Endothelial cell of umbilical vein (primary cell): ENCODE results near the gene PRLR. TPM values are rescaled to one million over a fixed set of nuclear protein-coding genes. Genes with fewer than 3 reads are reported as not detected.

Experiments
- BruUV-seq: library from RNA; stranded (reverse); fragments of 400-500 nt; replicated peaks from 2 replicates; lab custom pipeline; 2021; lab: Mats Ljungman, UMichigan
- CTCF ChIA-PET: fragments of 300-600, 350-600 bp; sonication (Branson Sonifier 250); formaldehyde crosslinking; loops from one replicate; lab custom pipeline; 2021; ENCODE audit warnings: antibody characterized with exemption, inconsistent platforms; lab: Charles Lee
- POLR2A ChIA-PET: fragments of 300-600, 350-600 bp; sonication (Branson Sonifier 250); formaldehyde crosslinking; loops from one replicate; lab custom pipeline; 2021; ENCODE audit warnings: antibody characterized with exemption, inconsistent platforms; lab: Charles Lee
- DNase-seq: peaks from one replicate; pipeline ENCODE4 v3.0.0-alpha.2; 2011; ENCODE audit warnings: low read depth, low spot score
- FAIRE-seq: peaks from 2 replicates; lab custom pipeline; 2011; peaks lifted over from hg19 to GRCh38; lab: Jason Lieb, UNC
- H2AFZ ChIP-seq: 2 replicates; pipeline ENCODE4 v1.6.0; 2012; ENCODE audit warnings: low read depth, low read length, control low read depth, inconsistent platforms
- H3K27ac ChIP-seq: 2 replicates; pipeline ENCODE4 v1.5.1; 2011; ENCODE audit warnings: low read depth, mild to moderate bottlenecking, control low read depth, low read length, moderate library complexity; ENCODE audit not compliant: insufficient read depth
- H3K27me3 ChIP-seq, 2 experiments: 2 replicates each; pipeline versions ENCODE4 v1.6.0 to v1.6.1; 2011; ENCODE audit warnings: low read length in 2 of 2, mixed read lengths in 1 of 2; ENCODE audit not compliant: control insufficient read depth in 2 of 2, insufficient read depth in 2 of 2
- H3K36me3 ChIP-seq, 2 experiments: 2 replicates in 1 of 2; 3 replicates in 1 of 2; pipeline ENCODE4 v1.5.1; 2011; ENCODE audit warnings: low read length in 2 of 2, mild to moderate bottlenecking in 1 of 2, moderate library complexity in 1 of 2; ENCODE audit not compliant: control insufficient read depth in 2 of 2, insufficient read depth in 2 of 2; ENCODE audit errors: extremely low read depth in 1 of 2
- H3K4me1 ChIP-seq: 3 replicates; pipeline ENCODE4 v1.5.1; 2011; ENCODE audit warnings: mild to moderate bottlenecking, low read length; ENCODE audit not compliant: control insufficient read depth, insufficient read depth; ENCODE audit errors: extremely low read depth
- H3K4me2 ChIP-seq: 2 replicates; pipeline ENCODE4 v1.6.1; 2011; ENCODE audit warnings: low read length, control low read depth, mixed read lengths; ENCODE audit not compliant: insufficient read depth
- H3K4me3 ChIP-seq, 3 experiments: fragments of 200-600 bp in 1 of 3; sonication (generic), shearing (Covaris generic) in 1 of 3; replicated peaks in 1 of 3; 2 replicates each; pipeline ENCODE4 v1.5.1; 2011 to 2016; ENCODE audit warnings: control low read depth in 3 of 3, low read length in 3 of 3, mild to moderate bottlenecking in 2 of 3, inconsistent platforms in 1 of 3, low read depth in 1 of 3, moderate library complexity in 1 of 3; ENCODE audit not compliant: insufficient read depth in 1 of 3
- H3K79me2 ChIP-seq: 2 replicates; pipeline ENCODE4 v1.6.0; 2012; ENCODE audit warnings: low read length, inconsistent platforms; ENCODE audit not compliant: control insufficient read depth, insufficient read depth
- H3K9ac ChIP-seq: replicated peaks from 2 replicates; pipeline ENCODE3; 2011; ENCODE audit warnings: low read length, control low read depth; ENCODE audit not compliant: insufficient read depth; ENCODE audit errors: extremely low read depth
- H3K9me1 ChIP-seq: replicated peaks from 3 replicates; pipeline ENCODE4 v1.6.0; 2011; ENCODE audit warnings: mild to moderate bottlenecking, low read length; ENCODE audit not compliant: control insufficient read depth, insufficient read depth; ENCODE audit errors: extremely low read depth
- H3K9me3 ChIP-seq: replicated peaks from 2 replicates; pipeline ENCODE4 v1.5.1; 2012; ENCODE audit warnings: low read length, inconsistent platforms; ENCODE audit not compliant: control insufficient read depth, insufficient read depth
- H4K20me1 ChIP-seq: replicated peaks from 2 replicates; pipeline ENCODE3; 2011; ENCODE audit warnings: mild to moderate bottlenecking, low read length; ENCODE audit not compliant: control insufficient read depth, insufficient read depth; ENCODE audit errors: extremely low read depth
- CTCF ChIP-seq, 2 donors: IDR thresholded peaks; 1 replicate in 1 of 2; 2 replicates in 1 of 2; pipeline ENCODE4 v1.5.1; 2011; ENCODE audit warnings: low read length in 2 of 2, mild to moderate bottlenecking in 2 of 2, moderate library complexity in 2 of 2, control low read depth in 1 of 2, inconsistent platforms in 1 of 2, low read depth in 1 of 2; ENCODE audit not compliant: insufficient read depth in 1 of 2; ENCODE audit errors: extremely low read depth in 1 of 2
- EZH2 ChIP-seq: IDR thresholded peaks from 2 replicates; pipeline ENCODE4 v1.6.1; 2012; ENCODE audit warnings: borderline replicate concordance, low read depth, mild to moderate bottlenecking, moderate library complexity, low read length, inconsistent platforms; ENCODE audit not compliant: severe bottlenecking
- FOS ChIP-seq: IDR thresholded peaks from 2 replicates; pipeline ENCODE4 v1.6.1; 2011; ENCODE audit warnings: mild to moderate bottlenecking, low read length, moderate library complexity, borderline replicate concordance; ENCODE audit not compliant: insufficient read depth
- GATA2 ChIP-seq: IDR thresholded peaks from 2 replicates; pipeline ENCODE4 v1.7.0; 2011; ENCODE audit warnings: low read depth, mild to moderate bottlenecking, moderate library complexity, mixed read lengths, low read length; ENCODE audit not compliant: insufficient read length, insufficient read depth
- JUN ChIP-seq: IDR thresholded peaks from 2 replicates; pipeline ENCODE4 v1.6.1; 2011; ENCODE audit warnings: borderline replicate concordance, low read depth; ENCODE audit not compliant: insufficient read length, insufficient read depth
- MAX ChIP-seq: IDR thresholded peaks from 2 replicates; pipeline ENCODE4 v1.6.1; 2011; ENCODE audit not compliant: insufficient read depth, insufficient read length
- MYC ChIP-seq: IDR thresholded peaks from one replicate; pipeline ENCODE4 v1.6.1; 2011; ENCODE audit warnings: mild to moderate bottlenecking, low read depth, low read length
- POLR2A ChIP-seq: IDR thresholded peaks from 2 replicates; pipeline ENCODE4 v1.6.1; 2012; ENCODE audit warnings: low read depth, mild to moderate bottlenecking, control low read depth, low read length
- POLR2AphosphoS5 ChIP-seq: IDR thresholded peaks from 2 replicates; pipeline ENCODE4 v1.6.1; 2012; ENCODE audit warnings: low read depth, mild to moderate bottlenecking, control low read depth, low read length, moderate library complexity; ENCODE audit not compliant: insufficient read depth
- dilution Hi-C: fragments of 300-500 bp; cut with MboI; formaldehyde crosslinking; loops from one replicate; pipeline ENCODE4 v1.15.0; 2019; ENCODE audit warnings: low sequenced_read_pairs; ENCODE audit not compliant: extremely low pct_ligation_motif_present
- intact Hi-C: fragments of 100-400 bp; cut with micrococcal nuclease; formaldehyde crosslinking; loops from one replicate; pipeline ENCODE4 v1.10.0; 2022
- polyA plus RNA-seq, 4 experiments: library from polyadenylated mRNA; depleted of rRNA in 3 of 4; stranded (reverse) in 3 of 4; unstranded in 1 of 4; fragments of >200 nt; gene quantifications; 2 replicates each; pipeline versions ENCODE4 v1.2.1 to v1.2.3, GENCODE V29; 2011 to 2012; ENCODE audit warnings: missing spikeins in 1 of 4
- total RNA-seq: library from RNA; stranded (reverse); gene quantifications from 2 replicates; pipeline ENCODE4 v1.2.3, GENCODE V29; 2021

Gene PRLR
- total and polyA plus RNA-seq, 2 donors (not counting 3 experiments of a cell fraction or from before 2014, with no cell fraction given), result not detected

GRCh38 chr5:35117967-35118366, 112.3 kb downstream of the PRLR start:
- dilution Hi-C loops, result no loop called here
- H4K20me1 ChIP-seq, result no peaks in the 10 kb centered on the region
- H3K9me3 ChIP-seq, result no peaks in the 10 kb centered on the region
- no peaks in the 10 kb centered on the region for H3K9me1 ChIP-seq
- H3K36me3 ChIP-seq, result no peaks in the 10 kb centered on the region
- BruUV-seq, result no TSS peak
- FAIRE-seq (no peak), DNase-seq (no peak)
- no peak overlapping the region for H2AFZ ChIP-seq
- H3K4me1 ChIP-seq, result no peaks in the 10 kb centered on the region
- no peak overlapping the region for H3K4me3 ChIP-seq
- no peak for TF ChIP-seq POLR2A
- TF ChIP-seq CTCF (IDR thresholded peaks at IDR 0.05; ENCODE audit: extremely low read depth in 1 of 2, insufficient read depth in 1 of 2, low read depth in 1 of 2, low read length in 2 of 2), result no peak
- TF ChIP-seq MYC, result no peak
- no peak for TF ChIP-seq GATA2
- no peak for TF ChIP-seq FOS
- no peak for TF ChIP-seq POLR2AphosphoS5
- no peak for TF ChIP-seq EZH2
- no peak for TF ChIP-seq MAX
- no peak for TF ChIP-seq JUN
- no peaks in the 10 kb centered on the region for H3K27me3 ChIP-seq
- H3K79me2 ChIP-seq, result no peaks in the 10 kb centered on the region
- POLR2A ChIA-PET, result no interaction called here
- H3K9ac ChIP-seq, result no peak overlapping the region
- no peak overlapping the region for H3K4me2 ChIP-seq
- intact Hi-C loops, result no loop called here
- CTCF ChIA-PET, result interaction anchor here (0.7 kb wide), 1 partner anchor 36 kb away, joined by 3 read pairs; no protein-coding TSS in a partner anchor
- H3K27ac ChIP-seq, result no peak overlapping the region
